ENCODE results near the gene GJD3.
A peak's percentile ranks its signal among the peaks of the same experiment; 100 is the strongest.

GJD3 gene

GRCh38 chr17:40323391-40324381, 40.9 kb downstream of the GJD3 start:
- no peak for ATAC-seq
- no peak for TF ChIP-seq SNAI2 (CRISPR knock-in tag; IDR thresholded peaks at IDR 0.05)
- TF ChIP-seq GLIS3 (CRISPR knock-in tag; IDR thresholded peaks at IDR 0.05): no peak
- no peak for TF ChIP-seq ISL1 (CRISPR knock-in tag; IDR thresholded peaks at IDR 0.05)
- TF ChIP-seq OSR1 (CRISPR knock-in tag; IDR thresholded peaks at IDR 0.05): no peak

- ATAC-seq: peak; percentile 3; the same call in 2 of the 3 replicates
- TF ChIP-seq PATZ1 (CRISPR knock-in tag; IDR thresholded peaks at IDR 0.05; ENCODE audit: borderline replicate concordance): peak; percentile 93
- no peak for TF ChIP-seq ZFP30 (CRISPR knock-in tag; IDR thresholded peaks at IDR 0.05)
- no peak for TF ChIP-seq TSHZ2 (CRISPR knock-in tag; IDR thresholded peaks at IDR 0.05)
- no peak for TF ChIP-seq GLIS3 (CRISPR knock-in tag; IDR thresholded peaks at IDR 0.05)
Measured at GRCh38 chr17:40322358-40323315, 41.9 kb downstream of the GJD3 start.

GRCh38 chr17:40321961-40322357, 42.6 kb downstream of the GJD3 start:
- ATAC-seq: no peak
- no peak for TF ChIP-seq ZNF8 (CRISPR knock-in tag; IDR thresholded peaks at IDR 0.05)
- TF ChIP-seq ARNTL (CRISPR knock-in tag; IDR thresholded peaks at IDR 0.05; ENCODE audit: borderline replicate concordance, low read depth): no peak
- TF ChIP-seq TOX (CRISPR knock-in tag; IDR thresholded peaks at IDR 0.05; ENCODE audit: borderline replicate concordance): no peak
- no peak for TF ChIP-seq ZC3H10 (CRISPR knock-in tag; IDR thresholded peaks at IDR 0.05)
- TF ChIP-seq CSDC2 (CRISPR knock-in tag; IDR thresholded peaks at IDR 0.05): no peak
- TF ChIP-seq POU6F1 (CRISPR knock-in tag; IDR thresholded peaks at IDR 0.05; ENCODE audit: borderline replicate concordance, low read depth): no peak
- TF ChIP-seq BACH2 (CRISPR knock-in tag; IDR thresholded peaks at IDR 0.05; ENCODE audit: borderline replicate concordance): no peak
- no peak for TF ChIP-seq ZNF565 (CRISPR knock-in tag; conservative IDR thresholded peaks at IDR 0.05; ENCODE audit: low read depth)

GRCh38 chr17:40321524-40321929, 43.0 kb downstream of the GJD3 start:
- ATAC-seq: no peak
- TF ChIP-seq ZFP30 (CRISPR knock-in tag; IDR thresholded peaks at IDR 0.05): no peak
- no peak for TF ChIP-seq ZNF70 (CRISPR knock-in tag; IDR thresholded peaks at IDR 0.05)
- TF ChIP-seq TSHZ2 (CRISPR knock-in tag; IDR thresholded peaks at IDR 0.05): no peak
- TF ChIP-seq SNAI2 (CRISPR knock-in tag; IDR thresholded peaks at IDR 0.05): no peak
